ENCODE measurements around the gene HS3ST5. TPM values are rescaled to one million over a fixed set of nuclear protein-coding genes. Genes with fewer than 3 reads are reported as not detected.
"Not testable (repeated sequence)": the region's sequence is repeated elsewhere in the genome, so short reads cannot be mapped to it uniquely, and the experiment has no call there.

The HS3ST5 gene
- total RNA-seq, 1 donor from 2014 or later, result 3.6 TPM

DNA sequence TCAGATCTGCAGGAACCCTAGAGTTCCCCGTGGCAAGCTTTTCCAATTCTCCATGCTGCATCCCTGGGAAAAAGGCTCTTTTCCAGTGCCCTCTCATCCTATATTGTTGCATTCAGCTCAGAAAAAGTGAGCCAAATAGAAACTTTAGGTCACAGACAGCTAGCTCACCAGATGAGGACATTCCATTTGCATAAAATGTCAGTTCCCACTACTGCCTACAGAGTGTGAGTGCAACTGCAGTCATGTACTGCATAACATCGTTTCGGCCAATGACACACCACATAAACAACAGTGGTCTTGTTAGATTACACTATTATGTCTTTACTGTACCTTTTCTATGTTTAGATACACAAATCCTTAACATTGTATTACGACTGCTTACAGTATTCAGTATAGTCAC lies 8.6 kb downstream of the HS3ST5 start:
- Mint-ChIP-seq H3K4me3 (no peak overlapping the region), H3K4me1 (ENCODE audit: unreplicated experiment) (peaks cover 4% of the 10 kb centered on the region), H3K27ac (no peak overlapping the region), H3K36me3 (no peaks in the 10 kb centered on the region), H3K9me3 (no peaks in the 10 kb centered on the region), H3K27me3 (peaks cover 9% of the 10 kb centered on the region)
- no peak for DNase-seq (ENCODE audit: extremely low spot score, unreplicated experiment)
- TF ChIP-seq, protein P1, sequence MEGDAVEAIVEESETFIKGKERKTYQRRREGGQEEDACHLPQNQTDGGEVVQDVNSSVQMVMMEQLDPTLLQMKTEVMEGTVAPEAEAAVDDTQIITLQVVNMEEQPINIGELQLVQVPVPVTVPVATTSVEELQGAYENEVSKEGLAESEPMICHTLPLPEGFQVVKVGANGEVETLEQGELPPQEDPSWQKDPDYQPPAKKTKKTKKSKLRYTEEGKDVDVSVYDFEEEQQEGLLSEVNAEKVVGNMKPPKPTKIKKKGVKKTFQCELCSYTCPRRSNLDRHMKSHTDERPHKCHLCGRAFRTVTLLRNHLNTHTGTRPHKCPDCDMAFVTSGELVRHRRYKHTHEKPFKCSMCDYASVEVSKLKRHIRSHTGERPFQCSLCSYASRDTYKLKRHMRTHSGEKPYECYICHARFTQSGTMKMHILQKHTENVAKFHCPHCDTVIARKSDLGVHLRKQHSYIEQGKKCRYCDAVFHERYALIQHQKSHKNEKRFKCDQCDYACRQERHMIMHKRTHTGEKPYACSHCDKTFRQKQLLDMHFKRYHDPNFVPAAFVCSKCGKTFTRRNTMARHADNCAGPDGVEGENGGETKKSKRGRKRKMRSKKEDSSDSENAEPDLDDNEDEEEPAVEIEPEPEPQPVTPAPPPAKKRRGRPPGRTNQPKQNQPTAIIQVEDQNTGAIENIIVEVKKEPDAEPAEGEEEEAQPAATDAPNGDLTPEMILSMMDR (conservative IDR thresholded peaks at IDR 0.05), result no peak

DNA sequence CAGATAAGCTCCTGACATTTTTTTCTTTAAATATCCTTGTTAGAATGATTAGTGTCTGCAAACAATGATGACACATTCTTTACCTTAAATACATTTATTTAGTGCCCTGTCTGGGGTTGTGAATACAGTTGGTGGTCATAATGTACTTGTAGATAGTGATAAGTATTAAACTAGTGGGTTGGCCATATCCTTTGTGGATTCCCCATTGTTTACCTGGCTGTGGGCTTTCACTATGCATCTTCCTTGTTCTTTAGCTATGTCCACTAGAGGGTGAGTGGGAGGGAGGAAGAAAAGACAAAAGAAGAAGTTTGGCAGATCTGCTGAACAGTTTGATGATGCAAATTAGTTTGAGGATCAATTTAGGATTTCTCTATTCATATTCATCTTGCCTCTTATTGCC lies 15.7 kb downstream of the HS3ST5 start:
- H3K4me1 Mint-ChIP-seq (ENCODE audit: unreplicated experiment), result peaks cover 15% of the 10 kb centered on the region
- H3K9me3 Mint-ChIP-seq, result no peaks in the 10 kb centered on the region
- no peak for DNase-seq (ENCODE audit: extremely low spot score, unreplicated experiment)
- H3K36me3 Mint-ChIP-seq, result peaks cover 3% of the 10 kb centered on the region
- H3K27me3 Mint-ChIP-seq, result no peaks in the 10 kb centered on the region
- H3K4me3 Mint-ChIP-seq, result no peak overlapping the region
- no peak overlapping the region for H3K27ac Mint-ChIP-seq
- TF ChIP-seq, protein P1 (conservative IDR thresholded peaks at IDR 0.05), result peak; percentile 39

GRCh38 chr6:114323784-114324183 lies 19.0 kb downstream of the HS3ST5 start:
- Mint-ChIP-seq H3K27ac (no peak overlapping the region), H3K27me3 (no peaks in the 10 kb centered on the region), H3K4me3 (no peak overlapping the region), H3K9me3 (no peaks in the 10 kb centered on the region), H3K4me1 (ENCODE audit: unreplicated experiment) (peaks cover 6% of the 10 kb centered on the region), H3K36me3 (peaks cover 3% of the 10 kb centered on the region)
- DNase-seq (ENCODE audit: extremely low spot score, unreplicated experiment), result no peak
- TF ChIP-seq, protein P1 (conservative IDR thresholded peaks at IDR 0.05), result no peak

- Mint-ChIP-seq H3K9me3 (no peaks in the 10 kb centered on the region), H3K27ac (no peak overlapping the region), H3K27me3 (no peaks in the 10 kb centered on the region), H3K4me1 (ENCODE audit: unreplicated experiment) (peaks cover 11% of the 10 kb centered on the region), H3K36me3 (no peaks in the 10 kb centered on the region), H3K4me3 (no peak overlapping the region)
- TF ChIP-seq, protein P1 (conservative IDR thresholded peaks at IDR 0.05), result no peak
- no peak for DNase-seq (ENCODE audit: extremely low spot score, unreplicated experiment)
Measured at GRCh38 chr6:114319749-114320148, 23.1 kb downstream of the HS3ST5 start.

GRCh38 chr6:114315831-114316595 lies 26.8 kb downstream of the HS3ST5 start:
- no peak overlapping the region for H3K4me3 Mint-ChIP-seq
- H3K27me3 Mint-ChIP-seq, result no peaks in the 10 kb centered on the region
- H3K27ac Mint-ChIP-seq, result no peak overlapping the region
- no peaks in the 10 kb centered on the region for H3K36me3 Mint-ChIP-seq
- DNase-seq (ENCODE audit: extremely low spot score, unreplicated experiment), result no peak
- no peaks in the 10 kb centered on the region for H3K9me3 Mint-ChIP-seq
- peaks cover 6% of the 10 kb centered on the region for H3K4me1 Mint-ChIP-seq (ENCODE audit: unreplicated experiment)
- TF ChIP-seq, protein P1 (conservative IDR thresholded peaks at IDR 0.05), result no peak

GRCh38 chr6:114313816-114314215 lies 29.0 kb downstream of the HS3ST5 start:
- H3K4me1 Mint-ChIP-seq (ENCODE audit: unreplicated experiment); H3K9me3 Mint-ChIP-seq; DNase-seq (ENCODE audit: extremely low spot score, unreplicated experiment); H3K36me3 Mint-ChIP-seq; H3K4me3 Mint-ChIP-seq; H3K27me3 Mint-ChIP-seq; H3K27ac Mint-ChIP-seq: not testable (repeated sequence)

Data from type B pancreatic cell (in vitro differentiated cells).